Measurements from ENCODE around the gene CORO1A.
"Not testable (repeated sequence)": the region's sequence is repeated elsewhere in the genome, so short reads cannot be mapped to it uniquely, and the experiment has no call there.

CORO1A gene

DNA sequence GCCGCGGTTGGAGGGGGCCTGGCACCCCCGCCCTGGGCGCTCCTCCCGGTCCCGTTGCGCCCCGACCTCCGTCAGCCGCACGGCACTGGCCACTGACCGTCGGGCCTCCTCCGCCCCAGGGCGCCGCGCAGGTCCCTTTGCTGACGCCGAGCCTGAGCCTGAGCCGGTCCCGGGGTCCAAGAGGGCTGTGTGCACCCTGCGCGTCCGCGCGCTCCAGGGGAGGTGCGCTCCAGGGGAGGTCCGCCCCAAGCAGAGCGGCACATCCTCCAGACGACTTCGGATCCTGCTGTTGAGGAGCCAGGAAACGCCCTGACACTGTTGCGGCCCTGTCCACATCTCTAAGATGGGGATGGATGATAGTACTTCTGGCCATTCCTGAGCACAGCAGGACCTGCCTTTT lies 22.9 kb downstream of the CORO1A start:
- DNase-seq = not testable (repeated sequence)

GRCh38 chr16:30207063-30207704 lies 23.8 kb downstream of the CORO1A start:
- DNase-seq = not testable (repeated sequence)

- not testable (repeated sequence) for DNase-seq
These were observed 25.6 kb downstream of the CORO1A start for GRCh38 chr16:30209032-30209431.

- DNase-seq = not testable (repeated sequence)
These were observed 28.0 kb downstream of the CORO1A start for GRCh38 chr16:30211414-30211813.

GRCh38 chr16:30217082-30217481 lies 33.7 kb downstream of the CORO1A start:
- DNase-seq = not testable (repeated sequence)
